Large intestine (tissue), 3 donors: Measurements from ENCODE around the gene KCNA2. TPM values are rescaled to one million over a fixed set of nuclear protein-coding genes. Genes with fewer than 3 reads are reported as not detected.

ENCODE experiments used
- DNase-seq, 2 donors: peaks; one replicate each; pipeline versions ENCODE4 v3.0.0 to v3.0.0-alpha.2; 2013
- H3K27ac ChIP-seq: one replicate; pipeline ENCODE4 v1.5.1; 2013; ENCODE audit warnings: low read length
- H3K27me3 ChIP-seq: 2 replicates; pipeline ENCODE4 v1.6.1; 2013; ENCODE audit warnings: low read length; ENCODE audit not compliant: control insufficient read depth, insufficient read depth
- H3K36me3 ChIP-seq: 2 replicates; pipeline ENCODE4 v1.6.1; 2013; ENCODE audit warnings: low read length; ENCODE audit not compliant: control insufficient read depth, insufficient read depth
- H3K4me1 ChIP-seq: one replicate; pipeline ENCODE4 v1.6.1; 2013; ENCODE audit warnings: low read length; ENCODE audit not compliant: control insufficient read depth, insufficient read depth
- H3K4me3 ChIP-seq: one replicate; pipeline ENCODE4 v1.5.1; 2013; ENCODE audit warnings: low read length
- H3K9me3 ChIP-seq: one replicate; pipeline ENCODE4 v1.6.1; 2013; ENCODE audit warnings: mild to moderate bottlenecking, low read depth, low read length, moderate library complexity; ENCODE audit not compliant: control insufficient read depth
- WGBS: methylation state at CpG from one replicate; pipeline ENCODE4 v1.1.5; 2013; ENCODE audit warnings: low lambda C conversion rate; ENCODE audit not compliant: insufficient coverage; 5-methylcytosine and 5-hydroxymethylcytosine counted together
- polyA plus RNA-seq: library from polyadenylated mRNA; unstranded; fragments of 120-200 nt; gene quantifications from one replicate; pipeline ENCODE4 v1.2.1, GENCODE V29; 2013

KCNA2 gene
- polyA plus RNA-seq, 1 donor = 1.2 TPM

- peak in 1 of 2 donors; percentile 42 for DNase-seq
- H3K4me1 ChIP-seq = no peaks in the 10 kb centered on the region
- no peaks in the 10 kb centered on the region for H3K9me3 ChIP-seq
- H3K27me3 ChIP-seq = peaks cover 65% of the 10 kb centered on the region
- WGBS = no CpG with 5 or more reads among the region's 53 CpGs
- no peaks in the 10 kb centered on the region for H3K36me3 ChIP-seq
- no peak overlapping the region for H3K4me3 ChIP-seq
- H3K27ac ChIP-seq = no peak overlapping the region
Observed at GRCh38 chr1:110554871-110555801, 51.0 kb downstream of the KCNA2 start.

- Histone ChIP-seq H3K4me3 (no peak overlapping the region), H3K9me3 (no peaks in the 10 kb centered on the region), H3K4me1 (no peaks in the 10 kb centered on the region), H3K27ac (no peak overlapping the region), H3K36me3 (no peaks in the 10 kb centered on the region), H3K27me3 (peaks cover 49% of the 10 kb centered on the region)
- DNase-seq = no peak
- WGBS = no CpG with 5 or more reads among the region's 1 CpG
Observed at GRCh38 chr1:110551278-110551809, 54.8 kb downstream of the KCNA2 start.

GRCh38 chr1:110549831-110550230 lies 56.3 kb downstream of the KCNA2 start:
- DNase-seq = no peak
- no peak overlapping the region for H3K27ac ChIP-seq
- H3K36me3 ChIP-seq = no peaks in the 10 kb centered on the region
- no CpG with 5 or more reads among the region's 2 CpGs for WGBS
- no peaks in the 10 kb centered on the region for H3K9me3 ChIP-seq
- H3K4me1 ChIP-seq = no peaks in the 10 kb centered on the region
- H3K4me3 ChIP-seq = no peak overlapping the region
- H3K27me3 ChIP-seq = peaks cover 35% of the 10 kb centered on the region

- Histone ChIP-seq H3K36me3 (no peaks in the 10 kb centered on the region), H3K27me3 (peaks cover 22% of the 10 kb centered on the region), H3K4me3 (no peak overlapping the region), H3K9me3 (no peaks in the 10 kb centered on the region), H3K4me1 (no peaks in the 10 kb centered on the region), H3K27ac (no peak overlapping the region)
- no peak for DNase-seq
- no CpG with 5 or more reads among the region's 4 CpGs for WGBS
Observed at GRCh38 chr1:110548381-110548780, 57.8 kb downstream of the KCNA2 start.

- WGBS = no CpG with 5 or more reads among the region's 2 CpGs
- no peaks in the 10 kb centered on the region for H3K9me3 ChIP-seq
Observed at GRCh38 chr1:110547017-110547416, 59.1 kb downstream of the KCNA2 start.

GRCh38 chr1:110545492-110545891 lies 60.7 kb downstream of the KCNA2 start:
- H3K4me1 ChIP-seq = no peaks in the 10 kb centered on the region
- no peak overlapping the region for H3K4me3 ChIP-seq
- no peak overlapping the region for H3K27ac ChIP-seq
- DNase-seq = no peak
- 25% methylated on average over 1 of the region's 2 CpGs for WGBS
- H3K27me3 ChIP-seq = peaks cover under 1% of the 10 kb centered on the region
- no peaks in the 10 kb centered on the region for H3K36me3 ChIP-seq
- H3K9me3 ChIP-seq = no peaks in the 10 kb centered on the region

More at GRCh38 chr1:110547017-110547416, 59.1 kb downstream of the KCNA2 start:
- no peaks in the 10 kb centered on the region for H3K36me3 ChIP-seq
- H3K27ac ChIP-seq = no peak overlapping the region
- H3K4me3 ChIP-seq = no peak overlapping the region
- no peak for DNase-seq
- no peaks in the 10 kb centered on the region for H3K4me1 ChIP-seq
- peaks cover 12% of the 10 kb centered on the region for H3K27me3 ChIP-seq

- Histone ChIP-seq H3K4me1 (no peaks in the 10 kb centered on the region), H3K27ac (no peak overlapping the region), H3K4me3 (no peak overlapping the region), H3K27me3 (no peaks in the 10 kb centered on the region), H3K9me3 (no peaks in the 10 kb centered on the region), H3K36me3 (no peaks in the 10 kb centered on the region)
- no peak for DNase-seq
- WGBS = 80% methylated on average over 2 of the region's 3 CpGs
Observed at GRCh38 chr1:110544753-110545152, 61.4 kb downstream of the KCNA2 start.

Other genes with a start within 250 kb of the KCNA2 start
- gene SLC16A4, start 215.3 kb downstream of the KCNA2 start, polyA plus RNA-seq = 47.1 TPM
- gene LAMTOR5, start 198.7 kb downstream of the KCNA2 start, polyA plus RNA-seq = 136 TPM
- gene PROK1, start 155.2 kb downstream of the KCNA2 start, polyA plus RNA-seq = 0.13 TPM
- gene KCNA10, start 87.2 kb downstream of the KCNA2 start, polyA plus RNA-seq = not detected
- gene KCNA3, start 68.6 kb upstream of the KCNA2 start, polyA plus RNA-seq = 0.37 TPM